SHP77 (cell line): ENCODE data around the gene DNMT3L.
"Not testable (repeated sequence)": the region's sequence is repeated elsewhere in the genome, so short reads cannot be mapped to it uniquely, and the experiment has no call there.

Experiments used
- DNase-seq, 2 experiments: peaks; one replicate each; lab custom pipeline; 2025; lab: John Stamatoyannopoulos, UW

Gene DNMT3L

DNA sequence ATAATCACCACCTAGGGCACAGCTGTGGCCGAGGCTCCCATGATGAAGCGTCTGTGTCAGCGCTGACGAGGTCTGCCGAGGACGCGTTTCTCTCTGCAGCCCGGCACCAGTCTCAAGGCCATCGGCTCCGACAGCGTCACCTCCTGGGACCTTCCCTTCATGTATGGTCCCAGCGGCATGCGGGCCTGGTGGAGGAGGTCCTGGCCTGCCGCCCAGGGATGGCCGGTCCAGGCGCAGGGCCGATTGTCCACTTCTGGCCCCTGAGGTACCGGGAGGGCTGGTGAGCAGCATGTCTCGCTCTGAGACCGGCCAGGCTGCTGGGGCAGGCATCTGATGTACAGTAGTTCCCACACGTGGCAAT lies 64.6 kb downstream of the DNMT3L start:
- not testable (repeated sequence) for DNase-seq
